Muscle of arm (tissue), 12 donors: ENCODE measurements around the gene SLC4A5. TPM values are rescaled to one million over a fixed set of nuclear protein-coding genes. Genes with fewer than 3 reads are reported as not detected.

Experiments
- polyA plus RNA-seq, 12 donors: library from polyadenylated mRNA; unstranded; fragments of 120-200 nt; gene quantifications; one replicate each; pipeline ENCODE4 v1.2.1, GENCODE V29; 2013; ENCODE audit not compliant: insufficient read length in 12 of 12

The SLC4A5 gene
- polyA plus RNA-seq, 12 donors: 1.4 to 12.3 (median 2.4) TPM; not detected in 1

Other genes starting within 250 kb of the SLC4A5 start
- 10 to 100 TPM in 11 of 12 donors, not detected in 1; 21.5 to 28.1 (median 24.5) TPM for gene BOLA3, start 195.5 kb downstream of the SLC4A5 start, polyA plus RNA-seq
- 10 to 100 TPM in 11 of 12 donors, not detected in 1; 41.6 to 81.4 (median 57.0) TPM for gene MOB1A, start 164.5 kb downstream of the SLC4A5 start, polyA plus RNA-seq
- 10 to 100 TPM in 11 of 12 donors, not detected in 1; 17.3 to 40.7 (median 27.4) TPM for gene MTHFD2, start 144.8 kb downstream of the SLC4A5 start, polyA plus RNA-seq
- 100 to 1,000 TPM in 4 of 12 donors, 10 to 100 TPM in 7, not detected in 1; 81.5 to 146 (median 93.2) TPM for gene DCTN1, start 36.9 kb upstream of the SLC4A5 start, polyA plus RNA-seq
- gene C2orf81, start 78.2 kb upstream of the SLC4A5 start, polyA plus RNA-seq: 1 to 10 TPM in 10 of 12 donors, not detected in 2; 1.6 to 3.8 (median 2.0) TPM
- gene WDR54, start 78.3 kb upstream of the SLC4A5 start, polyA plus RNA-seq: 10 to 100 TPM in 6 of 12 donors, 1 to 10 TPM in 5, not detected in 1; 7.6 to 19.8 (median 10.0) TPM
- gene RTKN, start 98.5 kb upstream of the SLC4A5 start, polyA plus RNA-seq: 10 to 100 TPM in 11 of 12 donors, not detected in 1; 32.5 to 58.4 (median 47.7) TPM
- gene INO80B, start 111.7 kb upstream of the SLC4A5 start, polyA plus RNA-seq: 10 to 100 TPM in 11 of 12 donors, not detected in 1; 12.8 to 42.3 (median 16.1) TPM
- gene WBP1, start 115.0 kb upstream of the SLC4A5 start, polyA plus RNA-seq: 10 to 100 TPM in 11 of 12 donors, not detected in 1; 41.4 to 76.6 (median 52.2) TPM
- 10 to 100 TPM in 11 of 12 donors, not detected in 1; 25.7 to 85.9 (median 32.7) TPM for gene MOGS, start 122.0 kb upstream of the SLC4A5 start, polyA plus RNA-seq
- gene MRPL53, start 129.3 kb upstream of the SLC4A5 start, polyA plus RNA-seq: 10 to 100 TPM in 11 of 12 donors, not detected in 1; 40.9 to 97.0 (median 56.2) TPM
- 10 to 100 TPM in 4 of 12 donors, 1 to 10 TPM in 7, not detected in 1; 5.4 to 14.4 (median 8.5) TPM for gene CCDC142, start 139.6 kb upstream of the SLC4A5 start, polyA plus RNA-seq
- 10 to 100 TPM in 11 of 12 donors, not detected in 1; 15.3 to 36.6 (median 19.2) TPM for gene TTC31, start 139.7 kb upstream of the SLC4A5 start, polyA plus RNA-seq
- 1 to 10 TPM in 2 of 12 donors, under 1 TPM in 7, not detected in 3; 0.27 to 1.5 (median 0.78) TPM for gene LBX2, start 156.2 kb upstream of the SLC4A5 start, polyA plus RNA-seq
- gene PCGF1, start 164.3 kb upstream of the SLC4A5 start, polyA plus RNA-seq: 10 to 100 TPM in 10 of 12 donors, not detected in 2; 10.4 to 19.6 (median 13.0) TPM
- gene TLX2, start 171.0 kb upstream of the SLC4A5 start, polyA plus RNA-seq: under 1 TPM in 2 of 12 donors, not detected in 10; 0.08 to 0.43 TPM
- 10 to 100 TPM in 1 of 12 donors, 1 to 10 TPM in 3, under 1 TPM in 3, not detected in 5; 0.08 to 15.4 (median 1.0) TPM for gene DQX1, start 182.8 kb upstream of the SLC4A5 start, polyA plus RNA-seq
- 10 to 100 TPM in 11 of 12 donors, not detected in 1; 53.8 to 89.9 (median 64.6) TPM for gene AUP1, start 186.3 kb upstream of the SLC4A5 start, polyA plus RNA-seq
- 10 to 100 TPM in 11 of 12 donors, not detected in 1; 20.1 to 30.4 (median 27.9) TPM for gene HTRA2, start 186.5 kb upstream of the SLC4A5 start, polyA plus RNA-seq
- 1 to 10 TPM in 10 of 12 donors, not detected in 2; 6.5 to 9.6 (median 7.5) TPM for gene LOXL3, start 210.5 kb upstream of the SLC4A5 start, polyA plus RNA-seq
- gene DOK1, start 211.3 kb upstream of the SLC4A5 start, polyA plus RNA-seq: 10 to 100 TPM in 1 of 12 donors, 1 to 10 TPM in 10, not detected in 1; 4.7 to 28.7 (median 6.0) TPM